HG02943 (cell line): ENCODE results near the gene FMNL2.
"Not testable (repeated sequence)": the region's sequence is repeated elsewhere in the genome, so short reads cannot be mapped to it uniquely, and the experiment has no call there.

Experiments
- ATAC-seq: cut with Tn5 transposase; IDR thresholded peaks from one replicate; pipeline ENCODE4 v1.9.1; 2021; ENCODE audit warnings: mild to moderate bottlenecking, low read depth, moderate library complexity; ENCODE audit not compliant: unreplicated experiment

The FMNL2 gene

DNA sequence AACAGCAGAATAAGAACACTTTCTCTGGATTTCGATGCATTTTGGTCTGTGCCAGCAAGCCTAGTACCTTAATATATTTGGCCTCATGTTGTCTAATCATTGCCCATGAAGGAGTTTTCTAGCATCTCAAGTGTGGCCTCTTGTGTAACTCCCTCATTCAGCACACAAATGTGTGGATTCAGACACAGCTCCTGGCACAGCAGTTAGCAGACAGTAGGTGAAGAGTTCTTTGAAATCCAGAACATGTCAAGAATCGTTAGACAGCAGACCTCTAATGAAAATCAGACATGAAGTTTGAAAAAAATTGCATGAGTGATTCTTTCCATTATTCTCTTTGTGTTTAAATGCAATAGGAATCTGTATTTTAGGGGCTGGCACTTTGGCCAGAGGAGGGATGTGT is 177.0 kb downstream of the FMNL2 start:
- no peak for ATAC-seq

DNA sequence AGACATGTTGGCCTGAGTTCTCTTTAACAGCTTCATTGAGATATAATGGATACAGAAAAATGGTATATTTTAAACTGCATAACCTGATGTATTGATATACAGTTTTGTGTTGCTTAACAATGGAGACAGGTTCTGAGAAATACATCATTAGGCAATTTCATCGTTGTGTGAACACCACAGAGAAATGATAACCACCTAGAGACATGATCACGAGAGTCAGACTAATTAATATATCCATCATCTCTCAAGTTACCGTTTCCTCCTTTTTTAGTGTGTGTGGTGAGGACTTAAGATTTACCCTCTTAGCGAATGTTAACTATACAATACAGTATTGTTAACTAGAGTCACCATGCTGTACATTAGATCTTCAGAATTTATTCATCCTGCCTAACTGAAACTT is 178.1 kb downstream of the FMNL2 start:
- no peak for ATAC-seq

DNA sequence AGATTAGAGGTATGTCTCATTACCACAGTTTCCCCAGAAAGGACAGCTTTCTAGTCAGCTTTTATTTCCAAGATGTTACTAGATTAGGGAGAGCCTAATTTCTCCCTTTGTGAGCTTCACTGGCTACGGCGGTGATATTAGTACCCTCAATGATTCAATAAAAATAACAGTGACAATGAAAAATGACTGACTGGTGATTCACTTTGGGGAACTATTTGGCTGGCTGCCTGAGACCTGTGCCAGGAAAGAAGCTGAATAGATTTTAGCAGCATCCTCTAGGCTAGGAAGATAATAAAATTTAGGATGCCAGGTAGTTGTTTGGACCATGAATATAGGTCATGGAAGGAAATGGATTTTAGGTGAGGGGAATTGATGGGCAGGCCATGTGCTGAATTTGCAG is 178.7 kb downstream of the FMNL2 start:
- no peak for ATAC-seq

DNA sequence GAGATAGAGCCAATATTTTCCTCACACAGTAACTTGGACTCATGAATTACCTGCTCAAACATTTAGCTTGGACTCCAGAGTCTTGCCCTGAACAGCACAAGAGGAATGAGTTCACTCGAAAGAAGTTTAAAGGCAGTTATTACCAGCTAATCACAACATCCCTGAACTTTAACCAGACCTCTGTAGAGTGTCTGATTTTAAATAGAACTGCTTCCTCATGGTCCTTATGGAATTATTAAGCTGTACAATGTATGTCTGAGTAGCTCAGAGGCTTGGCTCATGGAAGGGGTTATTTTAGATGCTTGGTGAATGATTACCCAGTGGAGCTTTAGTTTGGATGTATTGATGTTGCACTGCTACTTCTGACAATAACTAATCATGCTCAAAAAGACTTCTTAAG is 183.1 kb downstream of the FMNL2 start:
- ATAC-seq, result no peak

DNA sequence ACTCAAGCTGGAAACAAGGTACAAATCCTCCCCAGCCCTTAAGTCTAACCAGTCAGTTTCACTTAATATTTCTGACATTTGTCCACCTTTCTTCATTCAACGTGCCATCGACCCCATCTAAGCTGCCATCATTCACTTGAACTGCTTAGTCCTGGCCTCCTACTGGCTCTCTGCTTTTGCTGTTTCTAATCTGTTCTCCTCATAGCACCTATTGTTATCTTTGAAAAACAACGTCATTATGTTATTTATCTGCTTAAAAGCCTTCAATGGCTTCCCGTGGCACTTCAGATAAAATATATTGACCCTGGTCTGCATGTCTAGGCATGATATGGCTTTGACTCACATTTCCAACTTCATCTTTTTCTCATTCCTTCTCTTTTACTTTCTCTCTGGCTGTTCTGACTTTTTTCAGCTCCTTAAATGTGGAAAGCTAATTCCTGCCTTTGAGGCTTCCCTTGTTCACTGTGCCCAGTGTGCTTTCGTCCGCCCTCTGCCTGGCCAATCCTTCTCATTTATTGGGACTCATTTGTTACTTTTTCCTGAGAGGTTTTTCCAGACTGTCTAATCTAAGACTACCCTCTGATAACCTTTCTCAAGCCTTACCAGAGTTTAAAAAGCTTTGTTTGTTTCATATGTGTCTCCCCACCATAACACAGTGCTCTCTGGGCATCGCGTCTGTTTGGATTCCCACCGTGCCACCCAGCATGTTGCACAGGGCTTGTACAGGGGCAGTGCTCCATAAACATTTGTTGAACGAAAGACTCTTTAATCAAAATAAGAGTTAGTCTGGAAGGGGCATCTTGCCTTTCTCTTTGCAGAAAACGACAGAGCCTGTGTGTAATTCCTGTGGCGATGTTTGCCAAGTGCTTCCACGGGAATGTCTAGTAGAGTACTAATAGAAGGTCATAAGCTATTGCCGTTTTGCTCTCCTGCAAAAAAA is 183.9 kb downstream of the FMNL2 start:
- ATAC-seq, result no peak

DNA sequence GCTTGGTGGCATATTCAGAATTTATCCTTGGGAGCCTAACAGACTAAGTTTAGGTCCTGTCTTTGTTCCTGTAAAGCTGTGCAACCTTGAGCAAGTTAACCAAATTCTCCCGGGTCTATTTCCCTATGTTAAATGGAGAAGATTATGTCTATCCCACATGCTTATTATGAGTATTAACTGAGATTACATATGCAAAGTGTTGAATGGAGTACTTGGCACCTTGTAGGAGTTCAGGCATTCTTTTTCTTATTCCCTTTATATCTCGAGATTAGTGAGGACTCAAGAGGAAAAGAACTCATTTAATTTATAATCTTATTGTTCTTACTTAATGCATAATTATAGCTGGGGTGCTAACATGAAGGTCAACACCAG is 184.6 kb downstream of the FMNL2 start:
- ATAC-seq, result no peak

DNA sequence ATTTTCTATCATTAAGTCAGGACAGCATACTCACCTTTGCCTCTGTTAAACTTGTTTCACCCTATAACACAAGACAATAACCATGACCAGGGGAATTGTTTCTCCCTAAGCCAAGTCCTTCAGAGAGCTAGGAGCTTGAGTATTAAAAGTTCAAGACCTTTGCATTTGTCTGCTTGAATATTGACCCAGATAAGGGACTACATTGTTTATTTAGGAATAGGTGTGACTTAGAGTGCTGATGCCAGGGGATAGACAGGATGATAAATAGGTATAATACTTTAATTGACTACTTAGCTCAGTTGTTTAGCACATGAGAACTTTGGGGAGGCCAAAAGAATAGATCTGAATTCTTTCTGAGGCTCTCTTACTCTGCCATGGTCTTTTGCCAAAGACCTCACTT is 185.8 kb downstream of the FMNL2 start:
- ATAC-seq, result no peak

DNA sequence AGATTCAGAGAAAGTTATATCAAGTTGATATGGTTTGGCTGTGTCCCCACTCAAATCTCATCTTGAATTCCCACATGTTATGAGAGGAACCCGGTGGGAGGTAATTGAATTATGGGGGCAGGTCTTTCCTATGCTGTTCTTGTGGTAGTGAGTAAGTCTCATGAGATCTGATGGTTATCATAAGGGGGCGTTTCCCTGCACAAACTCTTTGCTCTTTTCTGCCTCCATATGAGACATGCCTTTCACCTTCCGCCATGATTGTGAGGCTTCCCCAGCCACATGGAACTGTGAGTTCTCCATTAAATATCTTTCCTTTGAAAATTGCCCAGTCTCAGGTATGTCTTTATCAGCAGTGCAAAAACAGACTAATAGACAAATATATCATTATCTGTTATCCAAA is 187.5 kb downstream of the FMNL2 start:
- not testable (repeated sequence) for ATAC-seq

DNA sequence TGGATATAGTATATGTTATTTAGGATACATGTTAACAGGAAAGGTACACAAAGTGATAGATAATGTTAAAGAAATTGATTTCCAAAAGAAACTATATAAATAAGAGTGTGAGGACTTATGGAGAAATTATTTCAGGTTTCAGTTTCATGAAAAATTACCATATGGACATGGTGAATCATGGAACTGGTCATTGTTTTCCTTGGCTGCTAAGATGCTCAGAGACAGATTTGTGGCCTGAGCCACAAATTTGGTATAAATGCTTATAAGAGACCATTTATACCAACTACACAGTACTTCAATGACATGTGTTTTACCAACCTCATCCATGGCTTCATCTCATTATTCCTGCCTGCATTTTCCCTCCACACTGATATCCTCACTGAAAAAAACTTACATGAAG is 188.1 kb downstream of the FMNL2 start:
- ATAC-seq, result no peak

DNA sequence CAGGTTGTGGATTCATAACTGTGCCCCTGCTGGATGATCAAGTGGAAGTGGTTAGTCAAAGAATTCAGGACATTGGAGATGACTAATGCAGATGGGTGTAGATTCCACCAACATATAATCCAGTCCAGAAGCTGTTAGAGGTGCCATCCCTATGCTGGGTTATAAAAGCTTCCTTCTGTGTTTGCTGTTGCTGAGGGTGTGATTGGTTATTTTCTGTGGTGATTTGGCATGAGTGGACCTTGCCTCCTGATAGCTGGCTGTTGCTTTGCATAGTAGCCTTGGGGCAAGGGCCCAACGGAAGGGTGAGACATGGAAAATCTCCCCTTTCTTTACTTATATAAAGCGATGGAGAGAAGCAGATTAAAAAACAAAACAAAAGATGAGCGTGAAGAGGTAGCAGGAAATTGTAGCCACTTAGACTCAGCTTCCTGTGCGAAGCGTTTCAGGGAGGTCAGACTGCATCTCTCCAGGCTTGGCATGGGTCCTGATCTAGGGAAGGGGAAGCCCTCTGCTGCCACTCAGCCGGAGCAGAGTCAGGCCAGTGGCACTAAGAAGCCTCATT is 190.4 kb downstream of the FMNL2 start:
- ATAC-seq, result no peak

DNA sequence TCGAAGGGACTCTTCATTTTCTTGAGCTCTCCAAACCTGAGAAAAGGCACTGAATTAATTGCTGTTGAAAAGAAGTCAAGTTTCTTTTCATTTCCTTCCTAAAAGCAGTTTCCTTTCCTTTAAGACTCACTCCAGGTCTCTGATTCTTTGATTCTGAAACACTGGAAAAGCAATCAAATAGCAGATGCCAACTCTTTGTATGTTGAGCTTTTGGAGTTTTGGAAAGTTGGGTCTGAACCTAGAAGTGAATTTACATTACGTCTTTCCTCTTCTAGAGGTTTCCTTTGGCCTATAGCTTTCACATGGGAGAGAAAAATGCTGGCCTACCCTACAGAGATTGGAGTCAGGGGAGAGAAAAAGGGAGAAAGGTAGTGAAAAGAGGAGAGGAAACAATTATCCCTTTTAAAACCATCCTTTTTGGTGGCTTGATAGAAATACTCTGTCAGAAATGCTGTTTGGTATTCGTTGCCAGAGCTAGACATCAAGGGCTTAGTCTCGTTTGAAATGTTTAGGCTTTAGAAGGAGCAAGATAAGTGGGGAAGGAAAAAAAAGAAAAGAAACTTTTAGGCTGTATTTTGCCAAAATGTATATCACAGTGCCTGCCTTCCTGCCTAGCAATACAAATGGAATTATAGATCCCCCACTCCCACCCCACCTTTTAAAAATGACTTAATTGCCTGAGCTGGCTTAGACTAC is 194.6 kb downstream of the FMNL2 start:
- ATAC-seq, result no peak

DNA sequence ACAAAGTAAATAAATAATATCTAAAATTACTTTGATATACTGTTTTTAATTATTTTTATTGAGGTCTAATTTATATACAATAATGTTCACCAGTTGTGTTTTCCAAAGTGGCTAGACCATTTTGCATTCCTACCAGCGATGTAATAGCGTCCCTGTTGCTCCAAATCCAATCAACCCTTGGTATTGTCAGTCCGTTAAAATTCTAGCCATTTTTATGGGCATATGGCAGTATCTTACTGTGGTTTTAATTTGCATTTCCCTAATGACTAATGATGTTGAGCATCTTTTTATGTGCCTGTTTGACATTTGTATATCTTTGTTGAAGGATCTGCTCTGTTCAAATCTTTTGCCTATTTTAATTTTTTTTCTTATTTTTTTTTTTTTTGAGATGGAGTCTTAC is 197.3 kb downstream of the FMNL2 start:
- ATAC-seq, result no peak

DNA sequence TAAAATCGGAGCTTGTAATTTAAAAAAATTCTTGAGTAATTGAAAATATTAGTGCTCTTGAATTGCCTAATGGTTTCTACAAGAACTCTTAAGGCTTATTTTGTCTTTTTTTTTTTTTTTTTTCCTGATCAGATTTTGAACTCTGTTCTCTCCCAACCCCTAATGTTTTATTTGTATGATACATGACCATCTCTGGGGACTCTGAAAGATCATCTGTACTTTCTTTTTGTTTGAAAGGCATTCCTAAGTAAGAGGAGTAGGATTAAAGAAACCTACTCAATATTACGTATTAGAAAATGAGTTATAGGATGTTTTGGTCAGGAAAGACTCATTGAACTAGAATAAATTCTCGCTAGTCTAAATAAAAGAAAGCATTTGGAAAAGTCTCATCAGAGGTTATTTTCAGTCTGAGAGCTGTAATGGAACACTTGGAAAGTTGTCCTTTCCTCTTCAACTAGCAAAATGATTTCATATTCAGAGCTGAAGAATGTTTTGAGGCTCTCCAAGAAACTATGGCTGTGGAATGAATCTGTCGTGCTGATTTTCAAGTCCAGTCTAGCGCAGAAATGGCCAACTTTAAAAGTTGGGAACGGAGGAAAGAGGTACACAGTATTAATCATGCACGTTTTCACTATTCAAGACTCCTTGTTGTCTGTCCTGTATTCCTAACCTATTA is 199.6 kb downstream of the FMNL2 start:
- no peak for ATAC-seq

DNA sequence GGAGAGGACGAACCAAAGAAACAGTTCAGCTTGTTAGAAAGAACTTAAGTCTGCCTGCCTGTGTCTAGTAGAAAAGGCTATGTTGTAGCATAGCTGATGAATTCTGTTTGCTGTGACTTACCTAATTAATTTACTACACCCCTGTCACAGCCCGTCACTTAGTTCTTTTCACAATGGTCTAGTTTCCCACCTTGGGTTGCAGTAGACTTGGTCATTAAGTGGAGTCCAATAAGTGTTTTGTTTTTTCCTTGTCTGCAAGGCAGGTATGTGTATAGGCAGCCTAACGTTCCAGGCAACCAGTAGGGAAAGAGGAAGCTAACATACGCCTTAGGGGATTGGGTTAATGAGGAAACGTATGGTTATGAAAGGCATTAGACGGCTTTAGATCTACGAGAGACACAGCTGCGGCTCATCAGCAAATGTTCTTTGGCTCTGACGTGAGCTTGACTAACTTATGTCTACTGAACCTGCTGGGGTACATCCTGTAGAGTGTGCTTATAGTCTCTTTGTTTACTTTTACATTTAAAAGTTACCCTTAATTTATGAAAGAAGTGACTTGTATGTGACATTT is 202.2 kb downstream of the FMNL2 start:
- ATAC-seq, result no peak

DNA sequence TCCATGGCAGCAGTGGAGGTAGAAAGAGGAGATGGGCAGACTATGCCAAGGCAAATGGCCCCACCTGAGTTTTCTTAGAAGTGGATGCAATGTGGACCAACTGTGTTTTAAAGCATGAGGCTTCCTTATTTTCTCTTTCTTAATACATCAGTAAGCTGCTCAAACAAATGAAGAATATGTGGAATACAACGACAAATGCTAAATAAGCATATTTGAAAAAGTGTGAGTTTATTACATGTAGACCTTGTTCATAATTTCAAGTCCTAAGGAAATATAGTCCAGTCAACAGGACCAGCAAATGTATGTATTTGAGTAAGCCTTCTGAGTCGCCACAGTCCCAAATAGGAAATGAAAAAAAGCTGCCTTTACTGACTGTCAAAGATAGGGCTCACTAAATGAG is 204.4 kb downstream of the FMNL2 start:
- ATAC-seq, result no peak

DNA sequence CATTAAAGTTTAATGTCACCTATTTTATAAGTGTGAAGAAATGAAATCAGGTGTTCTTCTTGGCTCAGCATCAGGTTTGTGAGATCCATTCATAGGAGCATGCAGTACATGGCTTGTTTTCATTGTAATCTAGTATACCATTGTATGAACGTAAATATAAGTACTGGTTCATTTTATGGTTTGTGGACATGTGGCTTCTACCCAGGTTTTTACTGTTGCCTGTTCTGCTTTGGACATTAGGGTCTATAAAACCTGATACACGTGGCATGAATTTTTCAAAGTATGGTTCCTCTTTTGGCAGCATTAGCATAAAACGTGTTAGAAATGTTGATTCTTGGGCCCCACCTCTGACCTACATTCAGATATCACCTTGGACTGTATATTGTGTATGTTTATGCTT is 206.7 kb downstream of the FMNL2 start:
- no peak for ATAC-seq

DNA sequence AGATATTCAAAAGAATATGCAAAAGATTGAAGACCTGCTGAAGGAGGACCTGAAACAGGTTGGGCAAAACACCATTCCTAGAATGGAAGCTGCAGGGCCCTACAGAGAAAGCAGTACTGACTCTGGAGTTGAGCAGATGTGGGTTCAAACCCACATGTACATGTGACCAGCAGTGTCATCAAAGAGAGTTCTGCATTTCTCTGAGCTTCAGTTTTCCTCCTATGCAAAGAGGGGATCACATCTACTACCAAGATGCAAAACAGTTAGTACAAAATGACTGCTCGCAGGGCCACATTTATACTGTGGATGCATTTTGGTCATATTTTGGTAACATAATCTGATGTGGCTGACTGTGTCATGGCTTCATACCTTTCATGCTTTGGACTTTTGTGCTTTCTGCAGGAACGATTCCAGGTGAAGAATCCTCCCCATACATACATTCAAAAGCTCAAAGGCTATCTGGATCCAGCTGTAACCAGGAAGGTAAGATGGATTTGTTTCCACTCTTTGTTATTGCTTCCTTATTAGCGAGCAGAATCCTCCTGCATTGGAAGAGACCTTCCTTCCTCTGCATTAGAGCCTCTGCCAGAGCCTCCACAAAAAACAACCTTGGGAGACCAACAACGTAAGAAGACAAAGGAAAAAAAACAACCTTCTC is 207.5 kb downstream of the FMNL2 start:
- no peak for ATAC-seq

DNA sequence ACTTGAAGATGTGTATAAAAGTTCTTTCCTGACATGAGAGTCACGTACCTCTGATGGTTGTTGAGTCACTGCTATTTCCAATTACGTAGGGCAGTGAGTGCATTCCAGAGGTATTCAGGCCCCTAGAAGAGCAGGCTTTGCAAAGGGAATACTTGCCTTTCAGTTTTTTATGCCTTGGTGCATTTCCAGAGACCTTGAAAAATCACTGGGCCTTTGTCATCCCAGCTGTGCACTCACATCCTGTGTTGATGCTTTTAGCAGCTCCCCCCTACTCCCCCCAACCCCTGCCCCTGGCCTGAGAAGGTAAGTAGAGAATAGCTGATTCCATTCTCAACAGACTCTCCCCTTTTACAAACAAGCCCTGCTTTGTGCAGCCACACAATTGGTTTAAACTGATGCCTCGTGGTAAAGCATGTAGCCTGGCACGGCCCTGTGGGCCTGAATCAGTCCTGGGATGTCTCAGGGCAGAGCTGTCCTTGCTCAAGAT is 208.1 kb downstream of the FMNL2 start:
- no peak for ATAC-seq

DNA sequence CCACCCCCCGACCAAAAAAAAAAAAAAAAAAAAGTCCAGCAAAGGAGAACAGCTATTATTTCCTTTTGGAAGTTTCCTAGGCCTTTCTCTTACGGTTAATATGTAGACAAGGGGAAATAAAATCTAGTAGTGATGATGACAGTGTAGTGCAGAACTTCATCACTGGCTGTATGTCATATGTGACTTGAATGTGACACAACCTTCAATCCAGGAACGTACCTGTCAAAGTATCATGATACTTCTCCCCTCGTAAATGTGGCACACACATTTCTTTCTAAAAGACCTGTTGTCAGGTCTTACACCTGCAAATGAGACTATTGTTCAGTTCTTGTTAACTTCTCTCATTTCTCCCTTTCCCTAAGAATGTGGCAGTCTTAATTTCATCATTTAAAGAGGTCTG is 208.7 kb downstream of the FMNL2 start:
- ATAC-seq, result no peak

DNA sequence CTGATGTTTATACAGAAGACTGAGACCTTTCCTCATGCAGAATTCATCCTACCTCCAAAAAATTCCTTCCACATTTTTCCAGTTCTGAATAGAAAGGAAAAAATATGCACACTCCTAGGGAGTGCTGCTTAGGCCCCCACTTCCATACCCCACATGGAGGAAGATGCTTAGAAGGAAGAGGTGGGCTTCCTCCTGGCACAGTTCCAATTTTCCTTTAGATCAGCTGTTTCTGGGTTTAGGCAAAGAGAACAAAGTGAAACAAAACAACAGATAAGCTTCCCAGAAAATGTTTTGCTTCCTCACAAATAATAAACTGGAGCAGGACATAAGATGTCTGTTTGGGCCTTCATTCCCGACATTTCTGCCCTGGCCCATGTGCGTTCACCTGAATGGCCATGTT is 209.7 kb downstream of the FMNL2 start:
- no peak for ATAC-seq
